ENCODE data around the gene GFRA1. TPM values are rescaled to one million over a fixed set of nuclear protein-coding genes. Genes with fewer than 3 reads are reported as not detected.

The GFRA1 gene
- total RNA-seq, 1 experiment from 2014 or later, result not detected

DNA sequence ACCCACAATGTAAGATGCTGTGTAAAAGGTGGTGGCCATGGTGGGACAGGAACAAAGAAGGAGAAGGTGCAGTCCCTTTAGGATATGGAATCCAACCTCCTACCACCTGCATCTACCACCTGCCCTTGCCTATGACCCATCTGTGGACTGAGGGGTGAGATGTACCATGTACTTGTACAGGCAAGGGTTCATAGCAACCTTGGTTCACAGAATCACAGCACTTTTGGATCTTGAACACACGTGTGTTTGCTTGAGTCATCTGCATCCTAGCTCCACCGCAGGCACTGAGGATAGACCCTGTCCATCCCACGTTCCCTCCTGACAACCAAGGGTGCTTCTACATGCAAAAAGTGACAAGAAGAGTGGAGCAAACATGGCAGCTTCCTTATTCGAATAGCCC is 162.3 kb downstream of the GFRA1 start:
- no peak overlapping the region for H3K4me3 ChIP-seq (ENCODE audit: low read depth, low read length, poor library complexity, severe bottlenecking)
- no peak overlapping the region for H3K27ac ChIP-seq (ENCODE audit: low read depth, low read length, poor library complexity, severe bottlenecking)
- TF ChIP-seq, protein P1, sequence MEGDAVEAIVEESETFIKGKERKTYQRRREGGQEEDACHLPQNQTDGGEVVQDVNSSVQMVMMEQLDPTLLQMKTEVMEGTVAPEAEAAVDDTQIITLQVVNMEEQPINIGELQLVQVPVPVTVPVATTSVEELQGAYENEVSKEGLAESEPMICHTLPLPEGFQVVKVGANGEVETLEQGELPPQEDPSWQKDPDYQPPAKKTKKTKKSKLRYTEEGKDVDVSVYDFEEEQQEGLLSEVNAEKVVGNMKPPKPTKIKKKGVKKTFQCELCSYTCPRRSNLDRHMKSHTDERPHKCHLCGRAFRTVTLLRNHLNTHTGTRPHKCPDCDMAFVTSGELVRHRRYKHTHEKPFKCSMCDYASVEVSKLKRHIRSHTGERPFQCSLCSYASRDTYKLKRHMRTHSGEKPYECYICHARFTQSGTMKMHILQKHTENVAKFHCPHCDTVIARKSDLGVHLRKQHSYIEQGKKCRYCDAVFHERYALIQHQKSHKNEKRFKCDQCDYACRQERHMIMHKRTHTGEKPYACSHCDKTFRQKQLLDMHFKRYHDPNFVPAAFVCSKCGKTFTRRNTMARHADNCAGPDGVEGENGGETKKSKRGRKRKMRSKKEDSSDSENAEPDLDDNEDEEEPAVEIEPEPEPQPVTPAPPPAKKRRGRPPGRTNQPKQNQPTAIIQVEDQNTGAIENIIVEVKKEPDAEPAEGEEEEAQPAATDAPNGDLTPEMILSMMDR (conservative IDR thresholded peaks at IDR 0.05; ENCODE audit: low read depth, low read length), result no peak
- no peak for TF ChIP-seq EZH2 (IDR thresholded peaks at IDR 0.05; ENCODE audit: borderline replicate concordance, low read depth, low read length, poor library complexity, severe bottlenecking)
- ChIA-PET CTCF (no interaction called here), POLR2A (ENCODE audit: low non-redundant PET) (no interaction called here)
- BruUV-seq (replicated peaks), result no TSS peak
- H3K27me3 ChIP-seq (replicated peaks; ENCODE audit: insufficient read depth, low read depth, low read length, poor library complexity), result peaks cover 73% of the 10 kb centered on the region
- no peaks in the 10 kb centered on the region for H3K9me3 ChIP-seq (ENCODE audit: low read depth, low read length, poor library complexity, severe bottlenecking)
- intact Hi-C loops (cut with micrococcal nuclease; ENCODE audit: unreplicated experiment), result no loop called here
- H3K4me1 ChIP-seq (ENCODE audit: insufficient read depth, low read length, poor library complexity, severe bottlenecking), result no peaks in the 10 kb centered on the region
- DNase-seq (ENCODE audit: low spot score), result no peak
- H3K36me3 ChIP-seq (ENCODE audit: insufficient read depth, low read length, poor library complexity, severe bottlenecking), result no peaks in the 10 kb centered on the region

DNA sequence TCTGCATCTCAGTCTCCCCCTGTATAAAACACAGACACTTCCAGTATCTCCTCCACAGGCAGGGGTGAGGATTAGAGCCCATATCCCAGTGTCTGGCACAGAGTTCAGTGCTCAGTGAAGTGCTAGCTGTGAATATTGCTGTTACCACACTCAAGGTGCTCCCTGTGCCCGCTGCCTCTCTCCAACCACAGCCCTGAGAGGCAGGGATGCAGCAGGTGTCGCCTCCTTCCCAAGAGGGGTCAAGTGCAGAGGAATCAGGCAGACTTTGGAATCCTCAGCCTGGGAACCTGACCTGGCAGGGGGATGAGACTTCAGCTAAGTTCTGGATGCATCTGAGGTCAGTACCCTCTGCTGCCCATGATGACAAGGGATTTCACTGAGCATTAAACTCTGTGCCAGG is 163.1 kb downstream of the GFRA1 start:
- intact Hi-C loops (cut with micrococcal nuclease; ENCODE audit: unreplicated experiment), result no loop called here
- BruUV-seq (replicated peaks), result no TSS peak
- CTCF ChIA-PET, result no interaction called here

DNA sequence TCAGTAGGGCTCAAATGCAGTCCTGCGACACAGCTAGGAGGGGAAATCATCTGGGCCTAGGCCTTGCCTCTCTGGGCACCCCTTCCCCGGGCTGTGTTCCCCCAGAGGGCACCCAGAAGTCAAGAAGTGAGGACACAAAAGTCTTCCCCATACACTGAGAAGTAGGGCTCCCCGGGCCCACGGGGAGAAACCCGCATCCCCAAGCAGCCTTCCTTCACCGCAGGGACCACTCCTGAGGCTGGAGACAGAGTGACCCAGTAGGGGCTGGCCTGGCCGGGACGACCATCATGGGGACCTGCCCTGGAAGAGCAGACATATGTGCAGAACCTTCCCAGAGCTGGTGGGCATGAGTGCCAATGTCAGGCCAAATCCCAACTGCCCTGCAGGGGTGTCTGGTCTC is 163.5 kb downstream of the GFRA1 start:
- Histone ChIP-seq H3K4me1 (ENCODE audit: insufficient read depth, low read length, poor library complexity, severe bottlenecking) (no peaks in the 10 kb centered on the region), H3K27me3 (replicated peaks; ENCODE audit: insufficient read depth, low read depth, low read length, poor library complexity) (peaks cover 83% of the 10 kb centered on the region), H3K9me3 (ENCODE audit: low read depth, low read length, poor library complexity, severe bottlenecking) (no peaks in the 10 kb centered on the region), H3K4me3 (ENCODE audit: low read depth, low read length, poor library complexity, severe bottlenecking) (no peak overlapping the region), H3K27ac (ENCODE audit: low read depth, low read length, poor library complexity, severe bottlenecking) (no peak overlapping the region), H3K36me3 (ENCODE audit: insufficient read depth, low read length, poor library complexity, severe bottlenecking) (no peaks in the 10 kb centered on the region)
- CTCF ChIA-PET, result no interaction called here
- no TSS peak for BruUV-seq (replicated peaks)
- intact Hi-C loops (cut with micrococcal nuclease; ENCODE audit: unreplicated experiment), result no loop called here
- TF ChIP-seq, protein P1 (conservative IDR thresholded peaks at IDR 0.05; ENCODE audit: low read depth, low read length), result no peak
- TF ChIP-seq EZH2 (IDR thresholded peaks at IDR 0.05; ENCODE audit: borderline replicate concordance, low read depth, low read length, poor library complexity, severe bottlenecking), result no peak
- POLR2A ChIA-PET (ENCODE audit: low non-redundant PET), result no interaction called here
- DNase-seq (ENCODE audit: low spot score), result no peak

More for the DNA sequence above, 163.1 kb downstream of the GFRA1 start:
- DNase-seq (ENCODE audit: low spot score), result no peak
- no peak for TF ChIP-seq EZH2 (IDR thresholded peaks at IDR 0.05; ENCODE audit: borderline replicate concordance, low read depth, low read length, poor library complexity, severe bottlenecking)
- TF ChIP-seq, protein P1 (conservative IDR thresholded peaks at IDR 0.05; ENCODE audit: low read depth, low read length), result no peak
- Histone ChIP-seq H3K4me3 (ENCODE audit: low read depth, low read length, poor library complexity, severe bottlenecking) (no peak overlapping the region), H3K9me3 (ENCODE audit: low read depth, low read length, poor library complexity, severe bottlenecking) (no peaks in the 10 kb centered on the region), H3K4me1 (ENCODE audit: insufficient read depth, low read length, poor library complexity, severe bottlenecking) (no peaks in the 10 kb centered on the region), H3K27ac (ENCODE audit: low read depth, low read length, poor library complexity, severe bottlenecking) (no peak overlapping the region), H3K36me3 (ENCODE audit: insufficient read depth, low read length, poor library complexity, severe bottlenecking) (no peaks in the 10 kb centered on the region), H3K27me3 (replicated peaks; ENCODE audit: insufficient read depth, low read depth, low read length, poor library complexity) (peaks cover 82% of the 10 kb centered on the region)
- POLR2A ChIA-PET (ENCODE audit: low non-redundant PET), result no interaction called here

All from A673 (cell line).